ENCODE measurements around the gene ZFHX3. TPM values are rescaled to one million over a fixed set of nuclear protein-coding genes. Genes with fewer than 3 reads are reported as not detected.

The ZFHX3 gene
- total and polyA plus RNA-seq, 4 donors = 1.5 to 5.9 (median 3.0) TPM

DNA sequence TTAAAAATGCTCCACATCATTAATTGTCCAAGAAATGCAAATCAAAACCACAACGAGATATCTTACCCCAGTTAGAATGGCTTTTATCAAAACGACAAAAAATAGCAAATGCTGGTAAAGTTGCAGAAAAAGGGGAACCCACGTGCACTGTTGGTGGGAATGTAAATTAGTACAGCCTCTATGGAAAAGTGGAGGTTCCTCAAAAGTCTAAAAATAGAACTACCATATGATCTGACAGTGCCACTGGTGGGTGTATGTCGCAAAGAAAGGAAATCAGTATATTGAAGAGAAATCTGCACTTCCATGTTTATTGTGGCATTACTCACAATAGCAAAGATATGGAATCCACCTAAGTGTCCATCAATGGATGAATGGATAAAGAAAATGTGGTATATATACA lies 38.2 kb upstream of the ZFHX3 start:
- no peaks in the 10 kb centered on the region for H3K9me3 ChIP-seq (ENCODE audit: control insufficient read depth in 4 of 4, low read length in 3 of 4)
- 79% methylated on average over 4 of the region's 4 CpGs for WGBS
- TF ChIP-seq, protein P1, sequence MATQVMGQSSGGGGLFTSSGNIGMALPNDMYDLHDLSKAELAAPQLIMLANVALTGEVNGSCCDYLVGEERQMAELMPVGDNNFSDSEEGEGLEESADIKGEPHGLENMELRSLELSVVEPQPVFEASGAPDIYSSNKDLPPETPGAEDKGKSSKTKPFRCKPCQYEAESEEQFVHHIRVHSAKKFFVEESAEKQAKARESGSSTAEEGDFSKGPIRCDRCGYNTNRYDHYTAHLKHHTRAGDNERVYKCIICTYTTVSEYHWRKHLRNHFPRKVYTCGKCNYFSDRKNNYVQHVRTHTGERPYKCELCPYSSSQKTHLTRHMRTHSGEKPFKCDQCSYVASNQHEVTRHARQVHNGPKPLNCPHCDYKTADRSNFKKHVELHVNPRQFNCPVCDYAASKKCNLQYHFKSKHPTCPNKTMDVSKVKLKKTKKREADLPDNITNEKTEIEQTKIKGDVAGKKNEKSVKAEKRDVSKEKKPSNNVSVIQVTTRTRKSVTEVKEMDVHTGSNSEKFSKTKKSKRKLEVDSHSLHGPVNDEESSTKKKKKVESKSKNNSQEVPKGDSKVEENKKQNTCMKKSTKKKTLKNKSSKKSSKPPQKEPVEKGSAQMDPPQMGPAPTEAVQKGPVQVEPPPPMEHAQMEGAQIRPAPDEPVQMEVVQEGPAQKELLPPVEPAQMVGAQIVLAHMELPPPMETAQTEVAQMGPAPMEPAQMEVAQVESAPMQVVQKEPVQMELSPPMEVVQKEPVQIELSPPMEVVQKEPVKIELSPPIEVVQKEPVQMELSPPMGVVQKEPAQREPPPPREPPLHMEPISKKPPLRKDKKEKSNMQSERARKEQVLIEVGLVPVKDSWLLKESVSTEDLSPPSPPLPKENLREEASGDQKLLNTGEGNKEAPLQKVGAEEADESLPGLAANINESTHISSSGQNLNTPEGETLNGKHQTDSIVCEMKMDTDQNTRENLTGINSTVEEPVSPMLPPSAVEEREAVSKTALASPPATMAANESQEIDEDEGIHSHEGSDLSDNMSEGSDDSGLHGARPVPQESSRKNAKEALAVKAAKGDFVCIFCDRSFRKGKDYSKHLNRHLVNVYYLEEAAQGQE (IDR thresholded peaks at IDR 0.05) = no peak
- TF ChIP-seq, protein P2, sequence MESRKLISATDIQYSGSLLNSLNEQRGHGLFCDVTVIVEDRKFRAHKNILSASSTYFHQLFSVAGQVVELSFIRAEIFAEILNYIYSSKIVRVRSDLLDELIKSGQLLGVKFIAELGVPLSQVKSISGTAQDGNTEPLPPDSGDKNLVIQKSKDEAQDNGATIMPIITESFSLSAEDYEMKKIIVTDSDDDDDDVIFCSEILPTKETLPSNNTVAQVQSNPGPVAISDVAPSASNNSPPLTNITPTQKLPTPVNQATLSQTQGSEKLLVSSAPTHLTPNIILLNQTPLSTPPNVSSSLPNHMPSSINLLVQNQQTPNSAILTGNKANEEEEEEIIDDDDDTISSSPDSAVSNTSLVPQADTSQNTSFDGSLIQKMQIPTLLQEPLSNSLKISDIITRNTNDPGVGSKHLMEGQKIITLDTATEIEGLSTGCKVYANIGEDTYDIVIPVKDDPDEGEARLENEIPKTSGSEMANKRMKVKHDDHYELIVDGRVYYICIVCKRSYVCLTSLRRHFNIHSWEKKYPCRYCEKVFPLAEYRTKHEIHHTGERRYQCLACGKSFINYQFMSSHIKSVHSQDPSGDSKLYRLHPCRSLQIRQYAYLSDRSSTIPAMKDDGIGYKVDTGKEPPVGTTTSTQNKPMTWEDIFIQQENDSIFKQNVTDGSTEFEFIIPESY (IDR thresholded peaks at IDR 0.05) = no peak
- TF ChIP-seq, protein P3, sequence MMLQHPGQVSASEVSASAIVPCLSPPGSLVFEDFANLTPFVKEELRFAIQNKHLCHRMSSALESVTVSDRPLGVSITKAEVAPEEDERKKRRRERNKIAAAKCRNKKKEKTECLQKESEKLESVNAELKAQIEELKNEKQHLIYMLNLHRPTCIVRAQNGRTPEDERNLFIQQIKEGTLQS (IDR thresholded peaks at IDR 0.05) = no peak
- TF ChIP-seq SP1 (IDR thresholded peaks at IDR 0.05) (no peak), RAD21 (IDR thresholded peaks at IDR 0.05) (no peak), TAF1 (conservative IDR thresholded peaks at IDR 0.05) (no peak), HNF4A (conservative IDR thresholded peaks at IDR 0.05) (no peak), JUND (IDR thresholded peaks at IDR 0.05) (no peak), HNF4G (IDR thresholded peaks at IDR 0.05) (no peak), YY1 (IDR thresholded peaks at IDR 0.05) (no peak), GABPA (IDR thresholded peaks at IDR 0.05 in 1 of 2, conservative IDR thresholded peaks at IDR 0.05 in 1 of 2) (no peak), FOXA2 (IDR thresholded peaks at IDR 0.05) (no peak), NR2F2 (IDR thresholded peaks at IDR 0.05) (no peak), FOXA1 (IDR thresholded peaks at IDR 0.05) (no peak), RXRA (IDR thresholded peaks at IDR 0.05) (no peak), EGR1 (IDR thresholded peaks at IDR 0.05; ENCODE audit: low read depth in 2 of 2) (no peak)
- TF ChIP-seq, protein P4, sequence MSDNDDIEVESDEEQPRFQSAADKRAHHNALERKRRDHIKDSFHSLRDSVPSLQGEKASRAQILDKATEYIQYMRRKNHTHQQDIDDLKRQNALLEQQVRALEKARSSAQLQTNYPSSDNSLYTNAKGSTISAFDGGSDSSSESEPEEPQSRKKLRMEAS (IDR thresholded peaks at IDR 0.05) = no peak
- TF ChIP-seq, protein P5, sequence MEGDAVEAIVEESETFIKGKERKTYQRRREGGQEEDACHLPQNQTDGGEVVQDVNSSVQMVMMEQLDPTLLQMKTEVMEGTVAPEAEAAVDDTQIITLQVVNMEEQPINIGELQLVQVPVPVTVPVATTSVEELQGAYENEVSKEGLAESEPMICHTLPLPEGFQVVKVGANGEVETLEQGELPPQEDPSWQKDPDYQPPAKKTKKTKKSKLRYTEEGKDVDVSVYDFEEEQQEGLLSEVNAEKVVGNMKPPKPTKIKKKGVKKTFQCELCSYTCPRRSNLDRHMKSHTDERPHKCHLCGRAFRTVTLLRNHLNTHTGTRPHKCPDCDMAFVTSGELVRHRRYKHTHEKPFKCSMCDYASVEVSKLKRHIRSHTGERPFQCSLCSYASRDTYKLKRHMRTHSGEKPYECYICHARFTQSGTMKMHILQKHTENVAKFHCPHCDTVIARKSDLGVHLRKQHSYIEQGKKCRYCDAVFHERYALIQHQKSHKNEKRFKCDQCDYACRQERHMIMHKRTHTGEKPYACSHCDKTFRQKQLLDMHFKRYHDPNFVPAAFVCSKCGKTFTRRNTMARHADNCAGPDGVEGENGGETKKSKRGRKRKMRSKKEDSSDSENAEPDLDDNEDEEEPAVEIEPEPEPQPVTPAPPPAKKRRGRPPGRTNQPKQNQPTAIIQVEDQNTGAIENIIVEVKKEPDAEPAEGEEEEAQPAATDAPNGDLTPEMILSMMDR (IDR thresholded peaks at IDR 0.05; ENCODE audit: low read depth, low read length, missing input control) = no peak
- DNase-seq (ENCODE audit: low spot score) = no peak
- H3K27me3 ChIP-seq (ENCODE audit: control insufficient read depth in 4 of 4, insufficient read depth in 4 of 4, low read length in 3 of 4) = no peaks in the 10 kb centered on the region
- no peak overlapping the region for H3K27ac ChIP-seq (ENCODE audit: low read depth in 1 of 2, low read length in 2 of 2)
- H3K9ac ChIP-seq (ENCODE audit: low read depth in 1 of 2, low read length in 2 of 2) = no peak overlapping the region
- no peak overlapping the region for H3K4me3 ChIP-seq (ENCODE audit: low read depth in 1 of 3, low read length in 3 of 3)
- H3K36me3 ChIP-seq (ENCODE audit: control insufficient read depth in 4 of 4, insufficient read depth in 3 of 4, low read depth in 1 of 4, low read length in 3 of 4) = no peaks in the 10 kb centered on the region
- no peaks in the 10 kb centered on the region for H3K4me1 ChIP-seq (ENCODE audit: control insufficient read depth in 4 of 4, insufficient read depth in 4 of 4, low read length in 3 of 4)

Data from liver (tissue), 9 donors.